ENCODE data around the gene HEATR9.

HEATR9 gene

DNA sequence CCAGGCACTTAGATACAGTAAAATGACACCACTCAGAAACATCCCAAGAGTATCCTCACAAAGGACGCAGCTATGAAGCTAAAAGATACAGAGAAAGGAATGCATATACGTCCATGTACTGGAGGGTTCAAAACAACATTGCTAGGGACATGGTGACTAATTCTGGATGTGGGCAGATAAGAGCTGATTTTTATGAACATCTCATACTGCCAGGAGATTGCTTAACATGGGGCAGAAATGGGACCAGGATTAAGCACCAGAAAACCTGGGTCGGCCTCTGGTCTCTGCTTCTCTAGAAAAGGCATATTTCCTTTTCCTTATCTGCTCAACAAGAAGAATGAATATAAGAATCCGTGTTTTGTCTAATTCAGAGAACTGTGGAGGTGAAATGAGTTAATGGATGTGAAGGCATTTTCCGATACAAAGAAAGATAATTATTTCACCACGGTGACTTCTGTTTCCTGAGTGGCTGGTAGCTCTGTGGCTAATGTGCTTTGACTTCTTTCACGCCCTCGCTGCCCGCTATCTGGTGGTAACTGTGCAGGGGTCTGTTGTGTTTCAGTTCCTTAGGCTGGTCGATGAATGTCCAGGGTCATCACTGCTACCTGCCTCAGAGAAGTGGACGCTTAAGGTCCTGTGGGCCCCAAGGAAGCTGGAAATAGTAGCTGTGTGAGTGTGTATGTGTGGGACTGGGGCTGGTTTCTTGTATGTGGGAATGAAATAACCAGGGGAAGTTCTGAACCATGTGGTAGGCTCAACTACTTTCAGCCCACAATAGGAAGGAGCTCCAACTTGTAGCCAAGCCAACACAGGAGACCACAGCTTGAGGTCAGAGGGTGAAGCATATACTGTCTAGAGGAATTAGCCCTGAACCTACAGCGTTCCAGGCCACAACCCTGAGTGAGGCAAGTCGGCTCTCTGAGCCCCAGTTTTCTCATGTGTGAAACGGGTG lies 27.2 kb upstream of the HEATR9 start:
- no peak for FAIRE-seq
- DNase-seq (ENCODE audit: low spot score) = no peak

DNA sequence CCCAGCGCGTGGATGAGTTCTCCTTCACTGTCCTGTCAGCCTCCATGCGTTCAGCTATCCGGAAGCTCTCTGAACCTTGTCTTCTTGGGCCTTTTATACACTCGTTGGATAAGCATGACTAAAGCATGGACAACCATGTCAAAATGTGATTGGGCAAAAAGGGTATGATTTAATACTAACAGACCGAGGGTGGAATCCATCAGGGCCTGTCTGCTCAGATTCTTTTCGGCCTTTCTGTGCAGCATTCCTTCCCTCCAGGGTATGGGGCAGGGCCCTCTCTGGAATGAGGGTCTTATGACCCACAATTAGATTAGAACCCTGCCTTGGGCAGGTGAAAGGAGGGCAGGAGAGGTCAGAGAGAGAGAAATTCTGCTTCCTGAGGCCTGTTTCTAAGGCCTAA lies 25.5 kb upstream of the HEATR9 start:
- no peak for DNase-seq (ENCODE audit: low spot score)
- FAIRE-seq = no peak

DNA sequence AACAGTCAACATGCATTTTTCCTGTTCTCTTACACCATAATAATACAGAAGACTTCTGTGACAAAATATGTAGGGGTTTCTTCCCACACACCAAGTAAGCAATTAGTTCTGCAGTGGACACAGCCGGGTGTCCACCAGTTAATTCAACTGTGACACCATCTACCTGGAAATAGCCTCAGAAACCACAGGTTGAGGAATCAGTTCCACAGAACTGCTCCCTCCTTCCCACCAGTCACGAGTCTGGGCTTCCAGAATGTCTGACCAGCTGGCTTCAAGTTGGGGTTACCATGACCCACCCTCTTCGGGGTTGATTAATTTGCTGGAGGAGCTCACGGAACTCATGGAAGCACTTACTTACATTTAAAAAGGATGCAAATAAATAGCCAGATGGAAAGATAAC lies 25.1 kb upstream of the HEATR9 start:
- FAIRE-seq (no peak), DNase-seq (ENCODE audit: low spot score) (no peak)

DNA sequence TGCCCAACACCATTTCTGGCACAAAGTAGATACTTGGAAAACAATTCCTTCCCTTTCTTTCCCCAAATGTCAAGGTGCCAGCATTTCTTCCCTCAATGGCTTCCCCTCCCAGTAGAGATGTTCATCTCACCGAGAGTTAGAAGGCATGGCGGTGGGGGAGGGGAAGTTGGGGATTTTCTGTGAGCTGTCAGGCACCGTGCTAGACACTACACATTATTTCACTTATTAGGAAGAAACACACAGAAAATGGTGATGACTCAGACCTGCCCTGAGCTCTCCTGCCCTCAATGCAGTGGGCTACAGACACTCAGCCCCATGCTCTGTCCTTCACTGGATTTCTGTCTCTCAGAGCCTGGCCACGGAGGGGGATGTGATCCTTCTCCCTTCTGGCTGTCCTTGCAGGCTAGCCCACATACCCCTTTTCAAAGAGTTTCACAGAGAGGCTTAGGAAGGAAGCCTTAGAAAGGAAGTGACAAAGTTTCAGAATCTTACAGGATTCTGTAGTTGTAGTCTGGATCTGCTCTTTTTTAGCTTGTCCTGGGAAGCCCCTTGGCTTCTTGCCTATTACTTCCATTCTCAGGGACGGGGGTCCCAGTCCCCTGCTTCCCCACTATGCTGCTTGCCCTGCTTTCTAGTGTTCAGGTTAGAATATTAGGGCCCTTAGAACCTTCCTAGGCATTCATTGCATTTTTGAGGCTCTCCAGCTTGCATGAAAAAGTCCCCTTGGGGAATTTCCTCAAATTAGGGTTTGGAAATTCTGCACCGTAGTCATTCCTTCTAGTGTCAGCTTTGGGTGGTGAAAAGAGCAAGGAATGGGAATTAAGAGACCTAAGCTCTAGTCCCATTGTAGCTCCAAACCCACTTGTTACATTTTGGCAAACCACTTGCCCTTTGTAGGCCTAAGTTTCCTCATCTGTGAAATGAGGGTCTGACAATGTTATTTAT lies 23.7 kb upstream of the HEATR9 start:
- FAIRE-seq (no peak), DNase-seq (ENCODE audit: low spot score) (peak; percentile 23)

DNA sequence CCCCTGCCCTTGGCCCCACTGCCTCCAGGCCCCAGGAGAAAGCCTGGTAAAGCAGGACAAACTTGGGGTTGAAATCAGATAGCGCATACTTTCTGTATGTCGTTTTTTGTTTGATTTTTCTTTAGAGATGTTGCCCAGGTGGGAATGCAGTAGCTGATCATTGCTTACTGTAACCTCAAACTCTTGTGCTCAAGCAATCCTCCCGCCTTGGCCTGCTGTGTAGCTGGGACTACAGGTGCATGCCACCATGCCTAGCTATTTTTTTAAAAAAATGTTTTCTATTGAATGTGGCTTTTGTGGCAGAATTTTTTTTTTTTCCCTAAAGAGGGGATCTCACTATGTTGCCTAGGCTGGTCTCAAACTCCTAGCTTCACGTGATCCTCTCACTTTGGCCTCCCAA lies 22.6 kb upstream of the HEATR9 start:
- no peak for DNase-seq (ENCODE audit: low spot score)
- FAIRE-seq = no peak

DNA sequence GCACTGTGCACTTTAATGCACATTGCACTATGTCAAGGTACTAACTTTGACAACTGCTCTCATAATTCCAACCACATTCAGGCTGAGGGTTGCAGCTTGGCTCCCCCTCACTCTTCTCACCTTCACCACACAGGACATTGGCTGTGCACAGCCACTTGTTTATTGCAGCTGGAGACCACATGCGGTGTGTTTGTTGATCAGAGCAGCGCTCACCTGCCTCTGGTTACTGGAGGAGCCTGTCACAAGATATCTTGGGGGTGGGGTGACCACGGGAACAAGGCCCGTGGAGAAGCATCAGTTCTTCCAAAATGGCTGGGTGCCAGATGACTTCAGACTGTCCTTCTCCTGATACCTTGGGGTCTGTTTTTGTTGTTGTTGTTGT lies 22.1 kb upstream of the HEATR9 start:
- FAIRE-seq = no peak

DNA sequence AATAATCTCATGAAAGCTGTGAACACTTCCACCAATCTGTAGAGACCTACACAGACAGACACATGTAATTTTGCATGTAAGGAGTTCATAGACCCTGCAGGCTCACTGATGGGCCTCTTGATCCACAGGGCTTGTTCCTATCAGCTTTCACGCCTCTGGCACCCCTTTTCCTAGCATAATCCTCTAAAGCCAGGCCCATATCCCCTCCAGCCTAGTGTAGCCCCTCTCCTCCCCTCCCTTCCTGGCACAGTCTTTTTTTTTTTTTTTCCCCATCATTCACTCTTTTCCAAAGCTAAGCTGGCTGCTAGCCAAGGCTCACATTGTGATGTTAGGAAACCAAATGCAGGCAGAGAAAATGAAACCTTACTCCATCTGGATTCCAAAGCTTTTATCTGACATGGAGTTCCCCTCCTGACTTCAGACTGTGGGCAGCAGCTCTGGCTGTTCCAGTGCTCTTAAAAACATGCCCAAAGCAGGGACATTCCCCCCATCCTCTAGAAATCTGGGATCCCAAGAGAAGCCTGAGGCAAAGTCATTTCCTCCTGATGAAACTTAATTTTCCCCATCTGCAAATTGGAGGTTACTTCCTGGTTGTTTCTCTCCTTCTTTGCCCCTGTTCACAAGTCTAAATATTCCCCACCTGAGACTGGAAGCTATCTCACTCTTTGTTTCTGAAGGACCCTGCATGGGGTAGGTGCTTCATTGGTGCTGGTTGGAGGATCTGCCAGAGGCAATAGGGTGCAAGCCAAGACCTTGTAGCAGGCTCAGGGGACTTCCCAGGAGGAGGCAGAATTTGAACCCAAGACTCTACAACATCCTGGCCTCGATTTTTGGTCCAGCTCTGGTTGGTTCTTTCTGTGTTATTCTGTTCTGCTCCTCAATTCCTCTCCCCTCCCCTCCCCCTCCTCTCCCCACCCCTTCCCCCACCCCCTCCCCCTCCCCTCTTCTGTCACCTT lies 21.4 kb upstream of the HEATR9 start:
- DNase-seq (ENCODE audit: low spot score) (no peak), FAIRE-seq (no peak)

More for the DNA sequence above, 22.1 kb upstream of the HEATR9 start:
- no peak for DNase-seq (ENCODE audit: low spot score)

DNA sequence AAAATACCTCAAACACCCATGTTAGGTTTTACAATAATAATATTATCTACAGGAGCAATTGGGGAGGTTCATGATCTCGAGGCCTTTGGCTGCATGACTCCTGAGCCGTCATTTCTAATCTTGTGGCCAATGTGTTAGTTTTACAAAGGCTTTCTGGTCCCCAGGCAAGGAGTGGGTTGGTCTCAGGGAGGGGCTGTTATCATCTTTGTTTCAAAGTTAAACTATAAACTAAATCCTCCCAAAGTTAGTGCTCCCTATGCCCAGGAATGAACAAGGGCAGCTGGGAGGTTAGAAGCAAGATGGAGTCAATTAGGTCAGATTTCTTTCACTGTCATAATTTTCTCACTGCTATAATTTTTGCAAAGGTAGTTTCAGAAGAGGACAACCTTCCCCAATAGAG lies 20.6 kb upstream of the HEATR9 start:
- DNase-seq (ENCODE audit: low spot score) (no peak), FAIRE-seq (no peak)

DNA sequence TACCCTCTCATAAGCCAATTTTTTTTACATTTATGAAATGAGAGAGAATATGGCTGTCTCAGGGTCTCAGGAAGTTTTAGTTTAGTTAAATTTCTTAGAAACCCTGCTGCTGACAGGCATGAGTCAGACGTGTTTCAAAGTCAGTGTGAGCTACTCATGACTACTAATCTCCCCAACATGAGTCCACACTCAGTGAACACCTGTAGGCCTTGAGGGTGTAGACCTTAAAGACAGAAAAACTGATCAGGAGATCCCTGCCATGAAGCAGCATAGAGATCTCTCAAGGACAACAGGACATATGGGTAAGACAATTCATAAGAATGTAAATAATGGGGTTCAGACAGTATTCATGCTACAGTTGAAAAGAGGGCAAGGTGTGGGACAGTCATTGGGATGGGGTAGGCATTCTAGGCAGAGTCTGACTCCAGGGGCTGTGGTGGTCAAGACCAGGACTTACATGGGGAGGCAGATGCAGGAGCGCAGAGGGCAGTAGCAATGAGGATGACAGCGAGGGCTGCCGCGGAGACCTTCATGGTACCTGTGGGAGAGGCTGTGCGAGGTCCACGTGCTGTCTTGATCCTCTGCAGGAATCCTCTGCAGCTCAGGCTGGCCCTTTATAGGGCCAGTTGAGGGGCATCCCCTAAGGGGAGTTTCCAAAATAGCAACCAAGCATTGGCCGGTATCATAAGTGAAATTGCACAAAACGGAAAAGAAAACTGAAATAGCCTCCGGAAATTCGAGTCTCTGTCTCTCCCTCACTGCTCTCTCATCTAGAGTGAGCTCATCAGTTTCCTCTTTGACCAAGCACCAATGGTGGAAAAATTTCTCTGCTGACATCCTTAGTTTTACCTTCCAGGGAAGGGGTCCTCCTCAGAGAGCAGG lies 11.3 kb upstream of the HEATR9 start, which contains the start of gene CCL5:
CCL5 (minus strand) TSS at position 588 of the 882 bp plus-strand sequence.
- DNase-seq (ENCODE audit: low spot score) (no peak), FAIRE-seq (no peak)

DNA sequence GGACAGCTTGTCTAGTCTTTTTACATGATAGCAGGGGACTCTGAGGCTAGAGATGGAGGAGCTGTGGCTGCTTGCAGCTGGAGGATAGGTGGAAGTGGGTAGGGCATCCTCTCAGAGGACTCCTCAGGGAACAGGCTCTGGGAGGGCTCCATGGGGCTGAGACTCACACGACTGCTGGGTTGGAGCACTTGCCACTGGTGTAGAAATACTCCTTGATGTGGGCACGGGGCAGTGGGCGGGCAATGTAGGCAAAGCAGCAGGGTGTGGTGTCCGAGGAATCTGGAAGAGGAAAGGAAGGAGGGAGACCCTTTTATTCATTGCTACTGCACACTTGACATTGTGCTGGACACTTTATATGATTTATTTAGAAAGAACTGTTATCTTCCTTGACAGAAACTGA lies 9.7 kb upstream of the HEATR9 start:
- no peak for DNase-seq (ENCODE audit: low spot score)
- FAIRE-seq = no peak

DNA sequence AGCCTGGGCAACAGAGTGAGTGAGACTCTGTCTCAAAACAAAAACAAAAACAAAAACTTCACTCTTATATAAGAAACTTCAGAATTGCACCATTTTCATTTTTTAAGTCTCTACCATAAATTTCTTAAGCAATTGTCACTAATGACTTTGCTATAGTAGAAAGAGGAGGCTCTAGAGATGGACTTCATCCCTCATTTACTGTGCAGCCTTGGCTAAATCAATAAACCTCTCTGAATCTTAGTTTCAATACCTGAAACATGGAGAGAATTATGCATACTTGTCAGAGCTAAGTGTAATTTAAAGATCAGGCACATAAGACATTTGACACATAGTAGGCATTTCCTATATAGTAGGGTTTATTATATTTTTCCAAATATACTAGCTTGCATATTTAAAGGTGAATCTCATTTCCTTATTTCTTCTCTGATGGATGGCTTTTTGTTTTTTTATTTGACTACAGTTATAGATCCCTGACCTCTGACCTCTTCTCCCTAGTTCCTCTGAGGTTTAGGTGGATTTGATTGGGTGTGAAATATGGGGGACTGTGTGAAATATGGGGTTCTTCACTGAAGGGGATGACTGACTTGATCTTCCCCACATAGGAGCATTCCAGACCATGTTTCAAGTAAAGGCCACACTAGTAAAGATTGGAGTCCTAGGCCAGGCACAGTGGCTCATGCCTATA lies 8.8 kb upstream of the HEATR9 start:
- DNase-seq (ENCODE audit: low spot score) (no peak), FAIRE-seq (no peak)

DNA sequence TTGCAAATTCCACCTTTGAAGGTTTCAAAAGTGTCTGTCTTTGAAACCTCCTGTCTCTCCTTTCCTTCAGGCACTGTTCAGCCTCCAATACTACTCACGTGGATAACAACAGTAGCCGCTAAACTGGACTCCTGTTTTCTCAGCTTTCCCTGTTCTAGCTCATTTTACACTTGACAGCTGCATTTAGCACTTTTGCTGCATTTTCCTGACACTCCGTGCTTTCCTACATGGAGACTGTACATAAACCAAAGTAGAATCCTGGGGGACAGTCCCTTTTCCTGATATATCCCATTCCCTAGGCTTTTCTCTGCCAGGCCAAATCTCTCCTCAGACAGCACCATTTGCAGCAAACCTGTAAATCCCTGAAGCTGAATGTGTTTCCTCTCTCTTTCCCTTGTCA lies 7.8 kb upstream of the HEATR9 start:
- FAIRE-seq = no peak
- DNase-seq (ENCODE audit: low spot score) = no peak

DNA sequence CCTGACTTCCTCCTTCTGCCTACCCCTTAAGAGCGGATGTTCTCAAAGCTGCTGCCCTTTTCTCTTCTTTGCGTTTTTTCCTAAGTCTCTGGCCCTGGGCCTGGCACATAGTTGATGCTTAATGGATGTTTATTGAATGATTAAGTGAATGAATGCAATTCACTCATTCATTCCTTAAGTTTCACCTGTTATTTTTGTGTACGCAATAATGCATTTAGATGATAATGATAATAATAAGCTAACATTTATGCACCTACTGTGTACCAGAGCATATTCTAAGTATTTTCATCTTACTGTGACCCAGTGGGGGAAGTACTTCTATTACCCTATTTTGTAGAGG lies 7.1 kb upstream of the HEATR9 start:
- DNase-seq (ENCODE audit: low spot score) (no peak), FAIRE-seq (no peak)

DNA sequence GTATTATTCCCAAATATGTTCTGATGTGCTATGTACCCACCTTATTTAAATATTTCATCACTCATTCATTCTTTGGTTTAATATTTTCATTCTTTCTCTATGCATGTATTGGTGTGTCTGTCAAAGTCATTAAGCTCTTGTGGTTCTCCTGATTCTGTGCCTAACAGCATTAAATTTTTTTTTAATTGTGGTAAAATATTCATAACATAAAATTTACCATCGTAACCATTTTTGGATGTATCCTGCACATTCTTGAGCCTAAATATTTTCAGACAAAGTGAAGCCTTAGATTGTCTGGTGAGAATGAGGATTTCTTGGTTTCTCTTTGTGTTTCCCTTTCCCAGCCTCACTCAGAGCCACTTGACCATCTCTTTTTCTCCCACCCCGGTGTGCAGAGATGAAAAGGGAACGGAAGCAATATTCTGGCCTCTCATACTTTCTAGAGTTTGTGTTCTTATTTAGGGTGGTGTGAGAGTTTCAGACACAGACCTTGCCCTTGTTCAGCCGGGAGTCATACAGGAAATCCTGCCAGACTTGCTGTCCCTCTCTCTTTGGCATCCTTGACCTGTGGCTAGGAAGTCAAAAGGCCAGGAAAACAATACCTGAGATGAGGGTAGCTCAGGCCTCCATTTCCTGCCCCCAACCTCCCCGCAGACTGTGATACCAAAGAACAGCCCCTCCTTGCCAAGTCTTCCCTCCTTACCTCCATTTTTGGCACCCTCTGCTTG lies 6.5 kb upstream of the HEATR9 start:
- DNase-seq (ENCODE audit: low spot score) = no peak
- no peak for FAIRE-seq

DNA sequence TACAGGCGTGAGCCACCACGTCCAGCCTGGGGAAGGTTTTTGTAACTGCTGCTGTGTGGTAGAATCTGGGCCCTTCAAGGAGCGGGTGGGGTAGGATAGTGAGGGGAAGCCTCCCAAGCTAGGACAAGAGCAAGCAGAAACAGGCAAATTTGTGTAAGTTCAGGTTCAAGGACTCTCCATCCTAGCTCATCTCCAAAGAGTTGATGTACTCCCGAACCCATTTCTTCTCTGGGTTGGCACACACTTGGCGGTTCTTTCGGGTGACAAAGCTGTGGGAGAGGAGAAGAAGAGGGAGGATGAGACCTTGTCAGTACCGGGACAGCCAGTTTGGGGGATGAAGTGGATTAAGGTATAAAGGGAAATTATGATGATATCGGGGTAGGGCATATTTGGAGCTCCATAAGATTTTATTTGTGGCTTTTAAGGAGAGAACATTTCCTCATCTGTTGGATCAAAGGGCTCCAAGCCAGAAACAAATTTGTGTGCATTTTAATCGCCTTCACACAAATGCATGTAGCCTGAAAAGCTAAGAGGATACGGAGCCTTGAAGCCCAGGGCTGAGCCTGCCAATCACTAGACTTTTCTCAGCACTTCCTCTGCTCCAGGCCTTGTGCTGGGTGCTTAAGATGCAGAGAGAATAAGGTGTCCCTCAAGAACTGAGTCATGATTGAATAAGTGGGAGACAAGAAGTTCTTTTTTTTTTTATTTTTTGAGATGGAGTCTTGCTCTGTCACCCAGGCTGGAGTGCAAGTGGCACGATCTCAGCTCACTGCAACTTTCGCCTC lies 3.7 kb upstream of the HEATR9 start:
- FAIRE-seq (no peak), DNase-seq (ENCODE audit: low spot score) (no peak)

DNA sequence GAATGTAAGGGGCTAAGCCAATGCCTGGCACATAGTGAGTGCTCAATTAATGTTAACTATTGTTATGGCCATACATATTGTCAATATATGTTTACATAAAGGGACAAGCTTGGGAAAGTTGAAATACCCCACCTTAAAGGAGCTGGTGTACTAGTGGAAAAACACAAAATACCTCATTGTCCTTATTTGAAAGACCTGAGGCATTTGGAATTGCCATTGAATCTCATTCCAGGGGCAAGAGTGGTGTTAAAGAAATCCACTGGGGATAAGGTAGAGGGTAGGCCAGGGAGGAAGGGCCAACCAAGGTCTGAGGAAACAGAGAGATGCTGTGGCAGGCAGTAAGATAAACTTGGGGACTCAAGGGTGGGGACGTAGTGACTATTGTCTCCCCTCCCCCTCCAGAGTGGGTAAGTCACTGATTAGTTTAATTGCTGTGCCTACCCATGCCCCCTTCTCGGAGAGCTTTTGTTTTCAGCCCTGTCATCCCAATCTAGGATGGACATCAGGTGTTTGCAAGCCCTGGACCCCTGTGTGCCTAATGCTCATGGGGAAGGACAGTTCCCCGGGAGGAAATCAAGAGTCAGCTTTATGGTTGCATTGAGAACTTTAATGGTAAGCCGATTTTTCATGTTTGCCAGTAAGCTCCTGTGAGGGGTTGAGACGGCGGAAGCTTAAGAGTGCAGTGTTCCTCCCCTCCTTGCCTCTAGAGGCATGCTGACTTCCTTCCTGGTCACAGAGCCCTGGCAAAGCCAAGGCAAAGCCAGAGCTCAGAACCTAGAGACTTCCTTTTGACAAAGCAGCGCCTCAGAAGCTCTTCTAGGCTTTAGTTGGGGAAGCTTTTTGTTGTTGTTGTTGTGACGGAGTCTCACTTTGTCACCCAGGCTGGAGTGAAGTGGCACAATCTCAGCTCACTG lies 2.5 kb upstream of the HEATR9 start:
- FAIRE-seq (no peak), DNase-seq (ENCODE audit: low spot score) (no peak)

DNA sequence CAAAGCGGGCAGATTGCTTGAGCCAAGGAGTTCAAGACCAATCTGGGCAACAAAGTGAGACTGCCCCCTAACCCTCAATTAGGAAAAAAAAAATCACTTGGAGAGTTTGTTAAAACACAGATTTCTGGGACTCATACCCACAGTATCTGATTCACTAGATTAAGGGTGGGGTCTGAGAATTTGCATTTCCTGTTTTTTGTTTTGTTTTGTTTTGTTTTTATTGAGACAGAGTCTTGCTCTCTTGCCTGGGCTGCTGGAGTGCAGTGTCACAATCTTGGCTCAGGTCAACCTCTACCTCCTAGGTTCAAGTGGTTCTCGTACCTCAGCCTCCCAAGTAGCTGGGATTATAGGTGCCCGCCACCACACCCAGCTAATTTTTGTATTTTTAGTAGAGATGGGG lies 1.1 kb downstream of the HEATR9 start:
- no peak for FAIRE-seq
- DNase-seq (ENCODE audit: low spot score) = no peak

Measured in RCC 7860 (cell line).